Activated CD4-positive, alpha-beta T cell treated with anti-CD3 and anti-CD28 coated beads, Interleukin-2, Interleukin-6, amounts not matched to agents 100 ng/mL and 50 ng/mL, durations not matched to agents 16 hours and 8 hours (primary cell): Measurements from ENCODE around the gene C12orf56.
"Not testable (repeated sequence)": the region's sequence is repeated elsewhere in the genome, so short reads cannot be mapped to it uniquely, and the experiment has no call there.

ENCODE experiments used
- DNase-seq: peaks from one replicate; pipeline ENCODE4 v3.0.0-alpha.2; 2020

C12orf56 gene

DNA sequence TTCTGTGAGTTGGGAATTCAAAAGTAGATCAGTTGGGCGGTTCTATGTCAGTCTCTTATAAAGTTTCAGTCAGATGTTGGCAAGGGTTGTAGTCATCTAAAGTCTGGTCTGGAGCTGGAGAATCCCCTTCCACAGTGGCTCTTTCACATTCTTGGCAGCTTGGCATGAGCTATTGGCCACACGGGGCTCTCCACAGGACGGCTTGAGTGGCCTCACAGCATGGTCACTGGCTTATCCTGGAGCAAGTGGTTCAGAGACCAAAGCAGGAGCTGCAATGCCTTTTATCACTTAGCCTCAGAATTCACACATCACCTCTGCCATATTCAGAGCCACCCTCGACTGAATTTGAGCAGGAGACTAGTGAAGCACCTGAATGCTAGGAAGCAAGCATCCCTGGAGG lies 161.3 kb downstream of the C12orf56 start:
- DNase-seq = no peak

DNA sequence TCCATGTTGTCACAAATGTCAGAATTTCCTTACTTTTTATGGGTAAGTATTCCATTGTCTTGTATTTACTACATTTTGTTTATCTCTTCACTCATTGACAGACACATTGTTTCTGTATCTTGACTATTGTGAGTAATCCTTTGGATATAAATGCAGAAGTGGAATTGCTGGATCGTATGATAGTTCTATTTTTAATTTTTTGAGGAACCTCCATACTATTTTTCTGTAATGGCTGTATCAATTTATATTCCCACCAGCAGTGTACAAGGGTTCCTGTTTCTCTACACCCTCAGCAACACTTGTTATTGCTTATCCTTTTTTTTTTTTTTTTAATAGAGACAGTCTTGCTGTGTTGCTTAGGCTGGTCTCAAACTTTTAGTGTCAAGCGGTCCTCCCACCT lies 164.9 kb downstream of the C12orf56 start:
- DNase-seq = no peak

DNA sequence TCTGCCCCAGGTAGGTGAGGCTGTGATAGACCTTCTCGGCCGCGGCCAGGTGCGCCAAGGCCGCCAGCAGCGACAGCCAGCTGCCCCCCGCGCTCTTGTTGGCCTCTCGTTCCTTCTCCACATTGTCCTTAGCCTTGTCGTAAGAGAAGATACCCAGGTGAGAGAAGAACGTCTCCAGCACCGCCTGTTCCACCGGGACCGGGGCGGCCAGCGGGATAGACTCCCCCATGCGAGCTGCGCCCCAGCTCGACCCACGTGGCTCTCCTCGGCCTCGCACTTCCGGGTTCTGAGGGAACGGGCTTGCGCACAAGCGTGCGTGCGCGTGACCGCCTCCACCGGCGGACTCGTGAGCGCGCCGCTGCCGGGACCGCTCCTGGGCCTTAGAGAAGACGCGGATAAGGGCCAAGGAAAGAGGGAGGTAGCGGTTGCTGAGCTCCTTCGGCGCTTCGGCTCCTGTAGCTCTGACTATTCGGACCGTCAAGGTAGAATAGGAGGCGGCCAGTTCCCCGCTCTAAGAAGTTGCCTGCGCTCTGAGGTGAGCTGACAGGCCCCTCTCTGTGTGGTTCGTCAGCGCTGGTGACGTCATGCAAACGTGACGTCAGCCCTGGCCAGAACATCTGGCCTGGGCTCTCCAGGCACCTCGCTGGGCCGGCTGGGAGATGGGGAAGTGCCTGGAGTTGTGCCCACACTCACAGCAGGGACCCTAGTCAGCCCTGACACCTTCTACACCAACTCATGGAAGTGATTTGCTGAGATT lies 168.4 kb downstream of the C12orf56 start, which contains the start of gene KICS2:
Gene KICS2, minus strand, starts transcription at position 288 of the 757 bp plus-strand sequence. Its CDS starts 59 bp downstream, at position 229.
- peak; percentile 94 for DNase-seq

- DNase-seq = peak; percentile 62
Measured at GRCh38 chr12:64221651-64222008, 168.9 kb downstream of the C12orf56 start.

- DNase-seq = no peak
Measured at GRCh38 chr12:64220046-64220445, 170.5 kb downstream of the C12orf56 start.

- DNase-seq = no peak
Measured at GRCh38 chr12:64219145-64219544, 171.4 kb downstream of the C12orf56 start.

DNA sequence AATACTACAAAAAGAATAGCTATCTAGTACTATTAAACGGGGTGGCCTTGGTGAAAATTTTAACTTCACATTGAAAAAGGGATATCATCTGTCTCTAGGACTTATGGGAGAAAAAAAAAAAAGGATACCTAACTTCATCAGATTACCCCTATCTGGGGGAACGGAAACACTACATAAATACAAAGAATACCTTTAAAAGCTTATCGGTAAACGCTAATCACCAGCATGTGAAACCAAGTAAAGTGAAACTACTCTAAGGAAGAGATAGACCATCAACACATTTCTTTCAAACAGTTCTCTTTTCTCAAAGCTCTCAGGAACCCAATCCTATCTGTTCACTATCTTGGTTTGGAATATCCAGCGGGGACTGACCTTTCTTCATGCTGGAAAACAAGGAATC lies 172.0 kb downstream of the C12orf56 start:
- DNase-seq = peak; percentile 4

- not testable (repeated sequence) for DNase-seq
Measured at GRCh38 chr12:64217643-64218042, 172.9 kb downstream of the C12orf56 start.

- DNase-seq = no peak
Measured at GRCh38 chr12:64216239-64216638, 174.3 kb downstream of the C12orf56 start.
